ENCODE data around the gene IER5. TPM values are rescaled to one million over a fixed set of nuclear protein-coding genes. Genes with fewer than 3 reads are reported as not detected.

IER5 gene
- total and polyA plus RNA-seq, 2 experiments from 2014 or later, result 8.1 to 38.5 TPM

DNA sequence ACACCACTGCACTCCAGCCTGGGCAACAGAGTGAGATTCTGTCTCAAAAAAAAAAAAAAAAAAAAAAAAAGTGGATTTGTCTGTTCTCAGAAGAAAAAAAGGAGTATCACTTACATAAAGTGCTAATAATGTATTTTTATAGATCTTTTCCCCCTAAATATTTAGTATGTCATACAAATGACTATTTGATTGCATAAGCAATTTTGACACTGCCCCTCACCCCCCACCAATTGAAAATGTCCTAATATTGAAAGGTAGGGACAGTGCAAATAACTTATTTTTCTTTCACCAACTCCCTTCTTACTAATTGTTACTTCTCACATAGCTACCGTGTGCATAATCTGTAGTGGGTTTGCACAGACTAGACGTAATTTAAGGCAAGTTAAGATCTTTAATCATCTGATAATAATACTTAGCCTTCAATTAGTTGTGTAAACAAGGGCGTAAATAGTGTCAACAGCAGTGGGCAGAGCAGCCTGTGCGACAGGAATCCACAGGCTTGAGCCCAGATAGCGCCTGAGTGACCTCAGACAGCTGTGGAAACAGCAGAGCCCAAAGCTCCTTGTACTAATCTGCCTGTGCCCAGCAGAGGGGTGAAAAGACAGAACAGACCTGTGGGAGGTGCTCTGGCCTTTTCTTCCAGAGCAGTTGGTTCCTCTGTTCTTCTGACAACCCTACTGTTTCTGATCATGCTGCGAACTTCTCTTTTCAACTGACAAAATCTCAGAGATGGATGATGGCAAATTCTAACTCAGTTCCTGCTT, 4.5 kb upstream of the IER5 start:
- in situ Hi-C loops (cut with MboI), result no loop called here
- no peaks in the 10 kb centered on the region for H4K20me1 ChIP-seq (ENCODE audit: insufficient read depth)
- DNase-seq, result peak; percentile 58
- H3K9me3 ChIP-seq (ENCODE audit: low read depth), result no peaks in the 10 kb centered on the region
- H3K4me2 ChIP-seq (ENCODE audit: unreplicated experiment), result no peak overlapping the region
- TF ChIP-seq EZH2phosphoT487 (IDR thresholded peaks at IDR 0.05; ENCODE audit: insufficient read depth, low read depth) (no peak), EZH2 (IDR thresholded peaks at IDR 0.05; ENCODE audit: insufficient read depth, poor library complexity, severe bottlenecking) (no peak)
- H3K4me1 ChIP-seq (ENCODE audit: insufficient read depth), result peaks cover 17% of the 10 kb centered on the region
- 47 to 48% methylated on average over 6 of the region's 6 CpGs for WGBS, 2 experiments (ENCODE audit: low coverage in 1 of 2, low lambda C conversion rate in 2 of 2, missing lambda C conversion rate in 2 of 2)
- no peaks in the 10 kb centered on the region for H3K36me3 ChIP-seq (ENCODE audit: low read depth)
- no peak overlapping the region for H3K27ac ChIP-seq
- no peak overlapping the region for H3K4me3 ChIP-seq
- H3K9me2 ChIP-seq (ENCODE audit: insufficient read depth), result no peaks in the 10 kb centered on the region
- H2AFZ ChIP-seq, result peak overlapping the region; percentile 64
- H3F3A ChIP-seq (ENCODE audit: insufficient read depth), result peaks cover 20% of the 10 kb centered on the region
- no peak overlapping the region for H3K9ac ChIP-seq
- H3K27me3 ChIP-seq (replicated peaks; ENCODE audit: insufficient read depth), result no peaks in the 10 kb centered on the region
- H3K79me2 ChIP-seq (ENCODE audit: insufficient read depth), result peaks cover 4% of the 10 kb centered on the region; the same call in 1 of the 2 replicates

DNA sequence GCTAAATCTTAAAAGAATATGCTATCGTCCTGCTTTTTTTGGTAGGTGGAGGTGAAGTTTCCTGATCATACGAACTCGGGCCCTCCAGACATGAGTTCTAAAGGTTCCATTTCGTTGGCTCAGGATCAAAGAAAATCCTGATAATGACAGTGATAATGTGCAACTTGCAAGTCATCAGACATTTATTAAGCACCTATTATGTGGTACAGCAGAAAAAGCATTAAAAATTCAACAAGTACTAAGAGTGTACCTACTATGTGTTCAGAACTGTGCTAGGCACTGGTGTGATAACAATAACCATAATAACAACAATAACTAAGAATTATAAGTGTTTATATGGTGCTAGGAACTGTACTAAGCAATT, 3.9 kb upstream of the IER5 start:
- H3K9ac ChIP-seq, result no peak overlapping the region
- no peaks in the 10 kb centered on the region for H3K27me3 ChIP-seq (replicated peaks; ENCODE audit: insufficient read depth)
- no peak overlapping the region for H3K27ac ChIP-seq
- H3K79me2 ChIP-seq (ENCODE audit: insufficient read depth), result peaks cover 9% of the 10 kb centered on the region
- H2AFZ ChIP-seq, result peak overlapping the region; percentile 64; the same call in 1 of the 2 replicates
- no peaks in the 10 kb centered on the region for H3K36me3 ChIP-seq (ENCODE audit: low read depth)
- TF ChIP-seq EZH2 (IDR thresholded peaks at IDR 0.05; ENCODE audit: insufficient read depth, poor library complexity, severe bottlenecking) (no peak), EZH2phosphoT487 (IDR thresholded peaks at IDR 0.05; ENCODE audit: insufficient read depth, low read depth) (no peak)
- in situ Hi-C loops (cut with MboI), result no loop called here
- H4K20me1 ChIP-seq (ENCODE audit: insufficient read depth), result no peaks in the 10 kb centered on the region
- WGBS, 2 experiments (ENCODE audit: low coverage in 1 of 2, low lambda C conversion rate in 2 of 2, missing lambda C conversion rate in 2 of 2), result 56 to 67% methylated on average over 4 of the region's 4 CpGs
- peaks cover 15% of the 10 kb centered on the region for H3F3A ChIP-seq (ENCODE audit: insufficient read depth)
- no peak overlapping the region for H3K4me3 ChIP-seq
- H3K4me1 ChIP-seq (ENCODE audit: insufficient read depth), result peaks cover 12% of the 10 kb centered on the region
- DNase-seq, result no peak
- no peaks in the 10 kb centered on the region for H3K9me2 ChIP-seq (ENCODE audit: insufficient read depth)
- no peak overlapping the region for H3K4me2 ChIP-seq (ENCODE audit: unreplicated experiment)
- no peaks in the 10 kb centered on the region for H3K9me3 ChIP-seq (ENCODE audit: low read depth)

DNA sequence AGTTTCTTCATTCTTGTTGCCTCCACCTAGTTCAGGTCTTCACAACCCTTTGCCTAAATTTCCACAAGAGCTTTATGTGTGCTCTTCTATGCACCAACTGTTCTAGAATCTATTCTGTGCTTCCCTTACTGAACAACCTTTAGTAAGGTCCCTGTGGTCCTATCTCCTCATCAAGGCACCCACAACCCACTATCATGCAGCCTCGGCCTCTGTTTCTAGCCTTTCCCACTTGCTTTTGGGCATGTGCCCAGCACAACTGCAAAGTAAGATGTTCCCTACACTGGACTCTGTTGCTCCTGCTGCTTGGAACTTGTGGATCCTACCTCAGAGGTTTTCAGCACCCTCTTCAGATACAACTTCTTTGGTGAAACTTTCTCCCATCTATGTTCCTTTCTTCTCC, 2.4 kb upstream of the IER5 start:
- H3K4me2 ChIP-seq (ENCODE audit: unreplicated experiment), result no peak overlapping the region
- in situ Hi-C loops (cut with MboI), result no loop called here
- H3K27ac ChIP-seq, result 0 out of 2 replicates have a peak overlapping the region, but pooled peaks have one; percentile 75
- no peak overlapping the region for H3K9ac ChIP-seq
- H3K9me3 ChIP-seq (ENCODE audit: low read depth), result no peaks in the 10 kb centered on the region
- H3K4me1 ChIP-seq (ENCODE audit: insufficient read depth), result peaks cover 12% of the 10 kb centered on the region
- no peak for DNase-seq
- peaks cover 24% of the 10 kb centered on the region for H3K79me2 ChIP-seq (ENCODE audit: insufficient read depth)
- H3K36me3 ChIP-seq (ENCODE audit: low read depth), result peaks cover 14% of the 10 kb centered on the region; the same call in 1 of the 2 replicates
- peaks cover 27% of the 10 kb centered on the region for H3F3A ChIP-seq (ENCODE audit: insufficient read depth)
- H4K20me1 ChIP-seq (ENCODE audit: insufficient read depth), result no peaks in the 10 kb centered on the region
- TF ChIP-seq EZH2 (IDR thresholded peaks at IDR 0.05; ENCODE audit: insufficient read depth, poor library complexity, severe bottlenecking), result no peak
- TF ChIP-seq EZH2phosphoT487 (IDR thresholded peaks at IDR 0.05; ENCODE audit: insufficient read depth, low read depth), result no peak
- no peak overlapping the region for H2AFZ ChIP-seq
- H3K4me3 ChIP-seq, result no peak overlapping the region
- WGBS, 2 experiments (ENCODE audit: low coverage in 1 of 2, low lambda C conversion rate in 2 of 2, missing lambda C conversion rate in 2 of 2), result 95 to 100% methylated on average over 1 of the region's 1 CpG
- no peaks in the 10 kb centered on the region for H3K27me3 ChIP-seq (replicated peaks; ENCODE audit: insufficient read depth)
- no peaks in the 10 kb centered on the region for H3K9me2 ChIP-seq (ENCODE audit: insufficient read depth)

DNA sequence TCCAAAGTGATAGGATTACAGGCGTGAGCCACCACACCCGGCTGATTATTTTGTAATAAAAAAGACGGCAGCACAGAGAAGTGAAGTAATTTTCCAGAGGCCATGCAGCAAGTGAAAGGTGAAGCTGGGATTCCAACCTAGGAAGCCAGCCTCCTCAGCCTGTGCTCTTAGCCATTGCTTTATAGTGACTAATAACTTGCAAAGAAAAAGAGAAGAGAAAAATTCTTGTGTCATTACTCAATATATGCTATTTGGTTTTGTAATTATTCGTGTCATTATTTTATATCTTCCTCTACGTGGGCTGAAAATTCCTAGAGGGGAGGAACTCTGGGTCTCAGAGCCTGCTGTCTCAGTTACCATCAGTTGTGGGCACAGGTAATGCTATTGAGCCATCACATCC, 1.6 kb upstream of the IER5 start:
- H3K79me2 ChIP-seq (ENCODE audit: insufficient read depth), result peaks cover 32% of the 10 kb centered on the region
- peaks cover 21% of the 10 kb centered on the region for H3K4me1 ChIP-seq (ENCODE audit: insufficient read depth)
- peaks cover 22% of the 10 kb centered on the region; the same call in 1 of the 2 replicates for H3K36me3 ChIP-seq (ENCODE audit: low read depth)
- peak; percentile 90 for DNase-seq
- H3K9me2 ChIP-seq (ENCODE audit: insufficient read depth), result no peaks in the 10 kb centered on the region
- TF ChIP-seq EZH2phosphoT487 (IDR thresholded peaks at IDR 0.05; ENCODE audit: insufficient read depth, low read depth) (no peak), EZH2 (IDR thresholded peaks at IDR 0.05; ENCODE audit: insufficient read depth, poor library complexity, severe bottlenecking) (no peak)
- H3K4me2 ChIP-seq (ENCODE audit: unreplicated experiment), result peak overlapping the region; percentile 80
- in situ Hi-C loops (cut with MboI), result no loop called here
- H3K27ac ChIP-seq, result peak overlapping the region; percentile 75
- peaks cover 36% of the 10 kb centered on the region for H3F3A ChIP-seq (ENCODE audit: insufficient read depth)
- WGBS, 2 experiments (ENCODE audit: low coverage in 1 of 2, low lambda C conversion rate in 2 of 2, missing lambda C conversion rate in 2 of 2), result 0 to 1% methylated on average over 5 of the region's 5 CpGs
- peak overlapping the region; percentile 100; the same call in 1 of the 2 replicates for H3K4me3 ChIP-seq
- no peaks in the 10 kb centered on the region for H3K27me3 ChIP-seq (replicated peaks; ENCODE audit: insufficient read depth)
- H2AFZ ChIP-seq, result no peak overlapping the region
- H3K9me3 ChIP-seq (ENCODE audit: low read depth), result no peaks in the 10 kb centered on the region
- no peaks in the 10 kb centered on the region for H4K20me1 ChIP-seq (ENCODE audit: insufficient read depth)
- peak overlapping the region; percentile 37; the same call in 1 of the 2 replicates for H3K9ac ChIP-seq
